GM21447 (cell line): ENCODE results near the gene FASLG.
"Not testable (repeated sequence)": the region's sequence is repeated elsewhere in the genome, so short reads cannot be mapped to it uniquely, and the experiment has no call there.

ENCODE experiments used
- ATAC-seq: cut with Tn5 transposase; IDR thresholded peaks from one replicate; pipeline ENCODE4 v1.9.1; 2021; ENCODE audit not compliant: unreplicated experiment

FASLG gene, protein sequence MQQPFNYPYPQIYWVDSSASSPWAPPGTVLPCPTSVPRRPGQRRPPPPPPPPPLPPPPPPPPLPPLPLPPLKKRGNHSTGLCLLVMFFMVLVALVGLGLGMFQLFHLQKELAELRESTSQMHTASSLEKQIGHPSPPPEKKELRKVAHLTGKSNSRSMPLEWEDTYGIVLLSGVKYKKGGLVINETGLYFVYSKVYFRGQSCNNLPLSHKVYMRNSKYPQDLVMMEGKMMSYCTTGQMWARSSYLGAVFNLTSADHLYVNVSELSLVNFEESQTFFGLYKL

DNA sequence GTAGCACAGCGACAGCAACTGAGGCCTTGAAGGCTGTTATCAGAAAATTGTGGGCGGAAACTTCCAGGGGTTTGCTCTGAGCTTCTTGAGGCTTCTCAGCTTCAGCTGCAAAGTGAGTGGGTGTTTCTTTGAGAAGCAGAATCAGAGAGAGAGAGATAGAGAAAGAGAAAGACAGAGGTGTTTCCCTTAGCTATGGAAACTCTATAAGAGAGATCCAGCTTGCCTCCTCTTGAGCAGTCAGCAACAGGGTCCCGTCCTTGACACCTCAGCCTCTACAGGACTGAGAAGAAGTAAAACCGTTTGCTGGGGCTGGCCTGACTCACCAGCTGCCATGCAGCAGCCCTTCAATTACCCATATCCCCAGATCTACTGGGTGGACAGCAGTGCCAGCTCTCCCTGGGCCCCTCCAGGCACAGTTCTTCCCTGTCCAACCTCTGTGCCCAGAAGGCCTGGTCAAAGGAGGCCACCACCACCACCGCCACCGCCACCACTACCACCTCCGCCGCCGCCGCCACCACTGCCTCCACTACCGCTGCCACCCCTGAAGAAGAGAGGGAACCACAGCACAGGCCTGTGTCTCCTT, at the start of gene FASLG:
Gene FASLG (plus strand): TSS at position 233 of the 583 bp plus-strand sequence. CDS start 99 bp downstream, at position 332.
- no peak for ATAC-seq

DNA sequence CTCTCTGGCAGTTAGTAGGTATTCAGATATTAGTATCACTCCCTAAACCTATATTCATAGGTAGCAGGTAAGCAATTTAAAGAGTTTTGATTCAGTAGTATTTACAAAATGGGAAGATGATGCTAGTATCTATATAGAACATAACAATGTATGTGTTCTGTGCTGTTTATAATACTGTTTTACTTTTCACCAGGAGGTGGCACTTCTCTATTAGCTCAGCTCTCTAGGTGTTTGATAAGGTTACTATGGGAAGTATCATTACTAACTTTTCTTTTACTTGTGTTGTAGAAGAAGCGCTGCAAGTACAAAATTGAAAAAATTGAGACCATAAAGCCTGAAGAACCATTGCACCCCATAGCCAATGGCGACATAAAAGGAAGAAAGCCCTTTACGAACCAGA, 49.4 kb upstream of the FASLG start:
- ATAC-seq = no peak

DNA sequence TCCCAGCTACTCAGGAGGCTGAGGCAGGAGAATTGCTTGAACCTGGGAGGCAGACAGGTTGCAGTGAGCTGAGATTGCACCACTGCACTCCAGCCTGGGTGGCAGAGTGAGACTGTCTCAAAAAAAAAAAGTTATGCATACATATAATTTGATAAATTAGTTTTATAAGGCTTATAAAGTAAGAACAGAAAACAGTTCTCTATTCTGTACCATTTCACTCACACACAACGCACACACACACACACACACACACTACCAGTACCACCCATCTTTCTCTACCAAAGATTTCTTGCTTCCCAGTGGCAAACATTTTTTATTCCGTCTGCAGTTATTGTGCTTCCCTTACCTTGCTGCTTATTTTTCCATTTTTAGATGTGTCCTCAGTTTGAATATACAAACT, 46.4 kb upstream of the FASLG start:
- no peak for ATAC-seq

DNA sequence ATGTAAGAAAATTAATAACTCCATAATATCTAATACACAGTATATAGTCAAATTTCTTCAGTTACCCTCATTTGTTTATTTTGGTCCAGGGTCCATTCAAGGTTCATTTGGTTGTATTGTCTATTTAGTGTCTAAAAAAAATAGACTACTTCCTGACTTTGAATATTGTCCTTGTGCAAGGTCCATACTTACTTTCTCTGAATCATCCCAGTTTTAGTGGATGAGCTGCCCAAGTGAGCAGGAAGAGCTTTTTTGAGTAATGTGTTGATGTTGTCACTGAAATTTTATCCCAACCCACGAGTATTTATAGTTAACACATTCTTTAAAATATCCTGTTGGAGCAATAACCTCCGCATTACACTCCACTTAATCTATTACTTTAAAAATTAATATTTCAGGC, 45.6 kb upstream of the FASLG start:
- ATAC-seq = no peak

DNA sequence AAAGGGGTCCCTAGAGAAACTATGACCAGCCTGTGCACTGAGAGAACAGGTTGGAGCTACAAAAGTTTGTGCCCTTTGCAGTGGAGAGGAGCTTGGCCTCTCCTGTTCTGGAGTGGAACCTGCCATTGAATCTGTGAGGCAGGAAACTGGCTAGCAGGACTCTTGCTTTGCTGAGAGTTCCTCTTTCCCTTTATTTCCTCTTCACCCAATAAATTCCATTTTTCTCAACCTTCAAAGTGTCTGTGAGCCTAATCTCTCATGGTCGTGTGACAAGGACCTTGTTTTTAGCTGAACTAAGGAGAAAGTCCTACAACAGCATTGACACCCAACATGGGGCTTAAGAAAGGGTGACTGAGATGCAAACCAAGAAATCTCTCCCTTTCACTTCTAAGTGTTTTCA, 42.7 kb upstream of the FASLG start:
- ATAC-seq = no peak

DNA sequence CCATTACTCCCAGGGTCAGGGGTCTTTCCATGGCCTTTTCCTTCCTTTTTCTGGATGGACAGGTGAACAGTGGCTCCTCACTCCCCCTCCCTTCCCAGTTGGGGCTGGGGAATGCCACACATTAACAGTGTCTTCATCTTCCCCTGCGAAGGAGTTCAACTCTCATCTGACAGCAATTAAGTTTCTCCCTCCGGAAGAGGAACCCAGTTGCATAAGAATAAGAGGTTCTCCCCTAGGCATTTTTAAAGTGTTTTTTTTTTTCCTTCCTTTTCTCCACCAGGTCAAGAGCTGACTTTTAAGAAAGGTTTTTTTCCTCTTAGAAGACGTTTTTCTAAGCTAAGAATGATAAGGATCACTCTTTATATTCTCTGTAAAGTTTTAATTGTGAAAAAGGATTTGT, 42.3 kb upstream of the FASLG start:
- ATAC-seq = no peak

DNA sequence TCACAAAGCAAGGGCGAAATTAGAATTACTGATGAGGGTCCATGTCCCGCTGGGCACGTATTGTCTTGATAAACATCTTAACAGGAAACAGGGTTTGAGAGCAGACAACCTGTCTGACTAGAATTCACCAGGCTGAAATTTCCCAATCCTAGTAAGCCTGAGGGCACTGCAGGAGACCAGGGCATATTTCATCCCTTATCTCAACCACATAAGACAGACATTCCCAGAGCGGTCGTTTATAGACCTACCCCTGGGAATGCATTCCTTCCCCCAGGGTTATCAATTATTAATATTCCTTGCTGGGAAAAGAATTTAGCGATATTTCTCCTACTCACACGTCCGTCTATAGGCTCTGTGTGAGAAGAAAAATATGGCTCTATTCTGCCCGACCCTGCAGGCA, 38.3 kb upstream of the FASLG start:
- ATAC-seq = not testable (repeated sequence)

DNA sequence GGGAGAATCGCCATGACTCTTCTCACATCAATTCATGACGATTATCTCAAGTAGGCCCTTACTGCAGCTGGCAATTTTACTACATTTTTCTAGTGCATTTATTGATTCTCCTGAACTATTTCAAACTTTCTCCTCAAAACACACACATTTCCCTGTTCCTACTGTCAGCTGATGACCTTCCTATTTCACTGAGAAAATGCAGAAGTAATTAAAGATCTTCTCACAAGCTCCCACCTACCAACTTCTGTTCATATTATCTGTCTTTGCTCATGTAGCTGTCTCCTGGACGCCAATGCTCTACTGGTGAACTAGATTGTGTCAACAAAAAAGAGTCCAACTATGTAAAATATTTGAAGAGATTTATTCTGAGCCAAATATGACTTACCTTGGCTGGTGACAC, 36.4 kb upstream of the FASLG start:
- ATAC-seq = no peak

DNA sequence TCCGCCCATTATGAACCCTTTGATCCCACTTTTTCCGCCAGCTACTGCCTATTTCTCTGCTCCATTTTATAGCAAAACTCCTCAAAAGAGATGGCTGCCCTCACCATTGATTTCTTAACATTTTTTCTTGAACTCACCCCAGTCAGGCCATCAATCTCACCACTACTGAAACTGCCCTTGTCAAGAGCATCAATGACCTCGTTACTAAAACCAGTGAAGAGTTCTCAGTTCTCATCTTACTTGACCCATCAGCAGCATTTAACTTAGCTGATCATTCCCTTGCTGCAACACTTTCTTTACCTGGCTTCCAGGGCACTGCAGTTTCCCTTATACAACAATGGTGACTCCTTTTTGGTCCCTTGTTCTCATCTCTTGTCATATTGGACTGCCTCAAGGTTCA, 35.2 kb upstream of the FASLG start:
- ATAC-seq = no peak

DNA sequence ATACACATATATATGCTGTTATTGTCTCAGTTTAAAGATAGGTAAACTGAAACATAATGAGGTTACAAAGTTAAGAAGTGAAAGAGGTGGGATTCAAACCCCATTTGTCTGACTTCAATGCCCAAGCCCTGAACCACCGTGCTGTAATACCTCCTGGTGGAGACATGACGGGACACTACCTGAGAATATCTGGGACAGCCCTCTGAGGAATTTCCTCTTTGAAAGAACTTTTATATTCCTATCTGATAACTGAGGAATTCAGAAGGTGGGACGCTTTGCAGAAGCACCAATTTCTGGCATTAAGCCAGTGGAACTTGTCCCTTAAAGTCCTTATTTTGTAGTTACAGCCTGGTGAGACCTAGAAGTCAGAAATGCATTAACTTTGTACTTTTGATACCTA, 32.1 kb upstream of the FASLG start:
- ATAC-seq = no peak

DNA sequence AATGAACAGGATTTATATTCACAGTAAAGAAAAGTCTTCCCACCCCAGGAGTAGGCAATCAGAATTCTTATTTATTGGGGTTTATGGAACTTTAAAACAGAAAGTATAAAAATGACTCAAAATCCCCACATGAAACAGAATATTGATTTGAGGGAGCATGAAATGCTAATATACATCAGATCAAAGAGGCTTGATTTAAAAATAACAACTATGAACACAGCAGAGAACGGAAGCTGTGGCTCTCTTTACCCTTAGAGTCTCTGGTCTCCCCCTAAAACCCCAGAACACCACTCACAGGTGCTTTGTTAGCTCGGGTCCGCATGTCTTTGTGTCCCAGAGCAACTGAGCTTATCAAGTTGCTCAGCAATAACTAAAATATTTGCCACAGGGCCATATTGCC, 31.2 kb upstream of the FASLG start:
- ATAC-seq = no peak

DNA sequence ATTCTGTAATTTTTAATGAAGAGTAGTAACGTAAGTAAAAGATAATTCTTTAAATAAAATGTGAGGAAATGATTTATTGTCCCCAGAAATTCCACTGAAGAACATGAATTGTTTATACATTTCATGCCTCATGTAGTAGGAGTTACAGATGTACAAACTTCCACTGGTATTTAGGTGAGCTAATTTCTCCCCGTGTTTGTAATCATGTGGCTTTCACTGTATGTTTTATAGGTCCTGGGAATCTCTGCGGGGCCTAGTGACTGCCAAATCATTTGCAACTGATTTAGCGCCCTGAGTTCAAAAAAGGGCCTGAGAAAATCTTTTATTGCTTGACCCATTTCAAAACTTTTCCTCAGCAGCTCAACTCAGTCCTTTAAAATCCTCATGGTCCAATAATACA, 30.5 kb upstream of the FASLG start:
- no peak for ATAC-seq

DNA sequence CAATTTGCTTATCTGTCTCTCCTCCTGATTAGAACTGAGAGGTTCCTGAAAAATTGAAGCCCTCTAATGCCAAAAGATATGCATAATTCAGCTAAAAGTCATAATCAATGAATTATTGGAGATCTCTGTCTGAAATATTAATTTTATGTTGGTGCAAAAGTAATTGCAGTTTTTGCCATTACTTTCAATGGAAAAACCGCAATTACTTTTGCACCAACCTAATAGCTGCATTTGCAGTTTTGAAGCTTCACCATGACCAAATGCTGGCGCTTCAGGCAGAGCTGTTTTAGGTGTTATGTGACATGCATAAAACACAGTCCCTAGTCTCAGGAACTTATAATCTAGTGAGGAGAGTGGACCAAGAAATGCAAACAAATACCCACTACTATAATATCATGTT, 29.7 kb upstream of the FASLG start:
- ATAC-seq = no peak

DNA sequence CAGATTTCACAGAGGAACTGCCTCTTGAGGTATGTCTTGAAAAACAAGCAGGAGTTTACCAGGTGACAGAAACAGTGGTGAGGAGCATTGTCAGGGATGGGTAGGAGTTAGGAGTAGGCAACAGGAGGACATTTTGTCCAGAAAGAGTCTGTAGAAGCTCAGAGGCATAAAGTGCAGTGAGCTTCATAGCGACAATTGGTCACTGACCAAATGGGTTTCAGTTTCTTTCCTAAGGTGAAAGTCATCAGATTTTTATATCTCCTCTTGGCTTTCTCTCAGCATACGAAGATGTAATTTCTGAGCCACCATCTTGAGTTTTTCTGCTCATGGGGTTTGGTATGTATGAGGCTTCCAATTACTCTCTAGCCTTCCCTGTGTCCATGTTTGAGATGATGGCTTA, 29.3 kb upstream of the FASLG start:
- ATAC-seq = no peak

DNA sequence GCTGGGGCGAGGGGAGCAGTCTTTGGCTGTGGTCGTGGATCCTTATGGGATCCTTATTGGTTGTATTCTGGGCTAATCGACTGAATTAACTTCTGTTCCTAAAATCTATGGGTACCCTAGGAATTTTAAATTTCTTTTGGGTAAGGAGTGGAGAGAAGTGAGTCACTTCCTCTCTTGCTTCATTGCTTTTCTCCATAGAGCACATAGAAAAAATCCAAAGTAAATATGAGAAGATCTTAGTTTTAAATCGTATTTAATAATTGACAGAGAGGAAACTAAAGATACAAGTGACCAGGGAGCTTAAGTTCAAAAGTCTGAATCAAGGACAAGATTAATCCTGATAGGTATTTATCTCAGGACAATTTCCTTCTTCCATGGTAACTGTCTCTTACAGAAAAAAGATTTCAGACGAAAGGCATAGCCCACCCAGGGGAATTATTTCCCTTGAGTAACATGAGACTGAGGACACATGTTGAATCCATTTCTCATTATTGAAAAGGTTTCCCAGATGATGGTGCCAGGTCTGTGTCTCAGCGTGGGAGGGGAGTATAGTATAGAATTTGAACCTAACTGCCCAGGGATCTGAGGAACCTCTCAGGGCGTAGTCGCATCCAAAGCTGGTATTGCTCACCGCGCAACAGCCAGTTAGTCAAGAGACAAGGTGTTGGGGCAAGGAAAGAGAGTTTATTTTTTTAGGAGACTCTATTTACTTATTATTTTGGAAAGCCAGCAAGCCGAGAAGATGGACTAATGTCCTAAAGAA, 28.7 kb upstream of the FASLG start:
- no peak for ATAC-seq

DNA sequence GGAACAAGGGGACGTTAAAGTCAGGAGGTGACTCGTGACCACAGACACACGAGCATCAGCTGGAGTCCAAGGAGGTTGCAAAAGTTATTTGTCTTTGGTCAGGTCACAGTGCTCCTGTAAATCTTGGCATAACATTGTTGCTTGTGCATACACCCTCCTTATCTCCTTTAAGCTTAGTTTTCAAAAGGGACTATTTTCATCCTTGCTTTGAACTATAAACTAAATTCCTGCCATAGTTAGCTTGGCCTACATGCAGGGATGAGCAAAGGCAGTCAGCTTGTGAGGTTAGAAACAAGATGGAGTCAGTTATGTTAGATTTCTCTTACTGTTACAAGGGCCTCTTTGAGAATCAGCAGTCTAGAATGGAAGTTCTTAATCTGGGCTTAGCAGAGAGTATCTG, 28.0 kb upstream of the FASLG start:
- no peak for ATAC-seq

DNA sequence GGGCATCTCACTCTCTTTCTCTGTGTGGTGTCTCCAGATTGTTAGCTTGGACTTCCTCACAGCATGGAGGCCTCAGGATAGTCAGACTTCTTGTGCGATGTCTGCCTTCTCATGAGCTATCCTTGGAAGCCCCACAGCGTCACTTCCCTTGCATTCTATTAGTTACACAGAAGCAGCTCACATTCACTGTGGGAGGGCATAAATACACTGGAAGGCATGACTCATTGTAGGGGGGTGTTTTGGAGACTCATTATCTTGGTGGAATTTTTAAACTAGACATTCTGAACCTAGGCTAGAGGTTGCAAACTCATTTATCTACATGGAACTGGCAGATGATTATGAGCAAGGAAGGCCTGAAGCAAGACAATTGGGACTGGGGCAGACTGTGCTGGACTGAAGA, 21.4 kb upstream of the FASLG start:
- no peak for ATAC-seq

DNA sequence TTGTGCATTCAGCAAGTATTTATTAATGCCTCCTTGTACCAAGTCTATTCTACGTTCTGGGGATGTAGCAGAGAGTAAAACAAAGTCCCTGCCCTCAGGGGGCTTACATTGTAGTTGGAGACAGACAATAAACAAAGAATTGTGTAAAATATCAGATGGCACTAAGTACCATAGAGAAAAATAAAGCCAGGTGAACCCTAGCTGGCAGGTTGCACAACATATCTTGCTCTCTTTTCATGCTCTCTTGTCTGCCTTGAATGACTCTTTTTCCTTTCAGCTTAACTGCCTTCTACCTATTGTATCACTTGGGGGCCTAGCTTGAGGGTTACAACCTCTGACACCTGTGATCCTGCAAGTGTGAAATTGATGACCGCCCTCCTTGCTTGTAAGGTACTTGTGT, 20.7 kb upstream of the FASLG start:
- ATAC-seq = no peak

DNA sequence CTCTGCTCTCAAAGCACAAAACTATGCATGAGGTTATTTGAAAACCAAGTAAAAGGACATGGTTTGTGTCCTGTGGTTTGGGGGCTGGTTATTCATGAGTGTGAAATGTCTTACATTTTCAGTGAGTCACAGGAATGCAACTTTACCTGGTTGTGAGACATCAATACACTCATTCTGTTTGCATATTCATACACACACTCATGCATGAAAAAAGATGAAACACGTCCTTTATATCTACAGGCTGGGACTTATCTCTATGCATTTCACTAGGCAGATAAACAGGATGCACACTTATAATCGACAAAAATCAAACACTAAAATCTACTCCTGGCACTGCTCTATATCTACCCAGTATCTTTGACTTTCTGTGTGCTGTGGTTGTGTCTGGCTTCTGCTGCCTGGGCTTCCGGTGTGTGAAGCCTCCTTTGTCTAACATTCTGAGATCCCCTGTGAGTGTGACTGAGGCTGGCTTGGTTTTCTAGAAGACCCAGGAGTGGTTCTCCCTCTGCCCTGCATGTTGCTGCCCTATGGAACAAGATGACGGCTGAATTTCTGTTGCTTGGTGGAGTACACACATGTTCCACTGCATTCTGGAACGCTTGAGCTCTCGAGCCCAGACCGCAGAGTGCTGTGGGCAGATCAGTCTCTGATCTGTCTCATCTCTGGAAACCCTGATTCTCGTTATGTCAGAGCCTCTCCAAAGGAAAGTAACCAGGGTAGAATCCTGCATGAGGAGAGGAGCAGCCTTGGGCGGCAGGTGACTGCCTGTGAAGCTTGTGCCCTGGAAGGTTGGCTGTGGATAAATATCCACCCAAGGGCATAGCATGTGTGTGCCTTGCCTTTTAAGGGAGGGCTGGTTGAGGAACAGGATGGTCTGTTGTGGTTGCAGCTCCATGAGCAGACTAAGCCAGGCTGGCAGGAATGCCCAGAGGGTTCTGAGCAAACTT, 19.7 kb upstream of the FASLG start:
- peak; percentile 73 for ATAC-seq

DNA sequence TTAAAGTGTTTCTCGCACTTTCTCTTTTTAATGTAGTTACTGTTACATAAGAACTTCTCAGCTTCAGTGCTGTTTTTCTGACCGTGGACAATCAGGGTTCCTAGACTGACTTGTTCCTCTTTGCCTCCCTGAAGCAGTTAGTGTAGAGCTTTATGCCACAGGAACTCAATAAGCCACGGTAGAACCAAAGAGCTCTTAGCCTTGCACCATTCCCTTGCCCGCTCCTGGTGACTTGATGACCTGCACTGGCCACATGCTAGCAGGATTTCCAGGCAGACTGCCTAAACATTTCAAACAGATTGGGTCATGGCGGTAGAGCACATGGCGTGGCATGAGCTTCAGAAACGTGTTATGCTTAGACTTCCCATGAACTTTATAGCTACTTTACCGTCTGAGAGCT, 18.8 kb upstream of the FASLG start:
- no peak for ATAC-seq

DNA sequence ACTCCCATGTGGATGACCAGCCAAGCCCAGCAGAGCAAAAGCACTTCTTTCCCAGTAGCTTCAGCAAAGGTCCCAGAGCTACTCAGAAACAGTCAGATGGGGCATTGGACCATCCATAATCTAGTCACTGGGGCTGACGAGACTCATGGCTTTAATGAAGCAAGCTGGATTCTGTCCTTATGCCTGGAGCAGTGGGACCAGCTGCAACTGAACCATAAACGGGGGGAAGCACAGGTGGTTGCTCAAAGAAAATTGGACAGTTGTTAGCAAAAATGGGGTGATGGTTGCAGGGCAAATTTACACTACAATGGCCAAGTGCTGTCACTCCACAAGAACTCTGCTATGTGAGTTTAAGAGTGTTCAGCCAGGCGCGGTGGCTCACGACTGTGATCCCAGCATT, 17.4 kb upstream of the FASLG start:
- no peak for ATAC-seq
